Hindlimb muscle (tissue), 1 donor: Measurements from ENCODE around the gene LEF1. TPM values are rescaled to one million over a fixed set of nuclear protein-coding genes. Genes with fewer than 3 reads are reported as not detected.

Experiments
- DNase-seq: peaks from one replicate; pipeline ENCODE4 v3.0.0-alpha.2; 2013
- polyA plus RNA-seq: library from polyadenylated mRNA; unstranded; fragments of 120-200 nt; gene quantifications from one replicate; pipeline ENCODE4 v1.2.1, GENCODE V29; 2013; ENCODE audit not compliant: insufficient read length

Gene LEF1
- polyA plus RNA-seq, 1 donor: 5.5 TPM

GRCh38 chr4:108146819-108147218, 21.9 kb downstream of the LEF1 start:
- no peak for DNase-seq

DNA sequence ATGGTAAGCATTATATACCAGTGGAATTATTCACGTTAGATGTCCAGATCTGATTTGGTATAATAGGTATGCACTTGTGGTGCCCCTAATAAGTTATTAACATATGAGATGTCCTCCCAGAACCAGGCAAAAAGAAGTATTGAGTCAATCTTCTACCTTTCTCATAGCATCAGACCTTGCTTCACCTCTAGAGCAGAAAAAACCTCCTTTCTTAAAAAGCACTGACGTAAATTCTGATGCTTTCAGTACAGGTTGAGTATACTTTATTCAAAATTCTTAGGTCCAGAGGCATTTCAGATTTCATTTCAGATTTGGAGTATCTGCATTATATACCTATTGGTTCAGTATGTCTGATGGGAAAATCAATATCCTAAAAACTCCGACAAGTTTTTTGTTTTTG, 22.4 kb downstream of the LEF1 start:
- no peak for DNase-seq

DNA sequence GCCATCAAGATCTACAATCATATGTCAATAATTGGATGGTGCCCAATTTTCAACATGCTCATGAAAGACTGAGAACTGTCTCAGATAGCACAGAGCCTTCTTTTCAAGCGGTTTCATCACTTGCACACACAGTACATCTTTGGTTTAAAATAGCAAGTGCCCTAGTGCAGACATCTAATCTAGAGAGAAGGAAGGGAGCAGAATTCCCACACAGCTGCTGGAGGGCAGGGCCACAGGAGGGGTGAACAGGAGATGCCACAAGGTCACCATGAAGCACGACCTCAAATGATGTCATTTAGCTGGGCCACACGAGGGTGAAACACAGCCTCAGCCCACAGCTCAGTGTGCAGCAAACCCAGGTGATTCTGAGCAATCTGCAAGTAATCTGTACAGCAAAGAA, 24.3 kb downstream of the LEF1 start:
- DNase-seq: no peak

- no peak for DNase-seq
Measured at GRCh38 chr4:108143515-108143914, 25.2 kb downstream of the LEF1 start.

GRCh38 chr4:108142870-108143269, 25.9 kb downstream of the LEF1 start:
- DNase-seq: no peak

- DNase-seq: peak; percentile 37
Measured at GRCh38 chr4:108141213-108141950, 27.4 kb downstream of the LEF1 start.

DNA sequence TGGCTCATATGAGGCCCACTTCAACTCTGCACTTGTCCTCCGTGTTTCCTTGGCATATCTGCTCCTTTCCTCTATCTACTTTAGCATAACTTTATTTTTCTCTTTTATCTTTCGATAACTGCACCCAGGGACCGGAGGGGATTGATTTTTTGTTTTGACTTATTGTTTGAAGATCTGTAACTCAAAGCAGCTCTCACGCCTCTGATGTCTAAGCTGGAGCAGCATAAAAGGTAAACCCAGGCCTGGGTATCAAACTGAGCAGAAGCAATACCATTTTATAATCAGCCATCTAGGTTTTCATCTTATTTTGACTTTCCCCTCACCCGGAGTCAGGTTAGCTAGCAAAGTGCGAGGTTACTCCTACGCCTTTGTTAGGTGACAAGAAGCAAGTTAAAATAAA, 28.4 kb downstream of the LEF1 start:
- DNase-seq: no peak

DNA sequence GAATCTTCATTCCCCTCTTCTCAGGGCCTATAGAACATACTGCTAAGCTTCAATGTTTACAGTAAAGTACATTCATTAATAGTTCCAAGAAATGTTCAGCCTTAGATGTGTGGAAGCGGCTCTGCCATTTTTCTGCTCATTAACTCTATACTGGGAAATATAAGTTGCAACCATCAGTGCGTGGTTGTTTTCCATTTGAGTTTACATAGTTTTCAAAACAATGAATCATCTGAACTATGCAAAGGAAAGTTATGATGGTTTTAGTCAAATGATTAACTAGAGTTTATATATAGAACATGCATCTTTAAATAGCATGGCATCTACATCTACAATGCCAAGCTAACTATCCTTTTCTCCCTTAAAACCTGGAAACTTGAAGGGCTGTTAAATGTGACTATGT, 29.6 kb downstream of the LEF1 start:
- no peak for DNase-seq

- no peak for DNase-seq
Measured at GRCh38 chr4:108135549-108136209, 33.1 kb downstream of the LEF1 start.

- DNase-seq: no peak
Measured at GRCh38 chr4:108130955-108131354, 37.8 kb downstream of the LEF1 start.

GRCh38 chr4:108129196-108129595, 39.5 kb downstream of the LEF1 start:
- DNase-seq: no peak

- no peak for DNase-seq
Measured at GRCh38 chr4:108126806-108127205, 41.9 kb downstream of the LEF1 start.

DNA sequence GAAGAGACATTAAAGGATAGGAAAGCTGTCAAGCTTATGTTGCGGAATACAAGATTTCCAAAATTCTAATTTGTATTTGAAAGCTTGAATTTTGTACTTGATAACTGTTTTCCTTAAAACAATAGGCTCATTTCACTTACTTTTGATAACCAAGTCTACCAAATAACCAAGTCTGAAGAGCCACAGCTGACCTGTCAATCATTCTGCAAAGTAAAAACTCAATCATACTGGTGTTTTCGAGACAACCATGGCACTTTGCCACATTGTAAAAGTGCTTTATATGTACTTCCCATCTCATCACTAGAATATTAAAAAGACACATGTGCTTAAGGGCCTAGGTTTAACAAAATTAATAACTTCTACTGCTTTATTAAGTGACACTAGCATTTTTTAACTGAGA, 47.9 kb downstream of the LEF1 start:
- DNase-seq: no peak

DNA sequence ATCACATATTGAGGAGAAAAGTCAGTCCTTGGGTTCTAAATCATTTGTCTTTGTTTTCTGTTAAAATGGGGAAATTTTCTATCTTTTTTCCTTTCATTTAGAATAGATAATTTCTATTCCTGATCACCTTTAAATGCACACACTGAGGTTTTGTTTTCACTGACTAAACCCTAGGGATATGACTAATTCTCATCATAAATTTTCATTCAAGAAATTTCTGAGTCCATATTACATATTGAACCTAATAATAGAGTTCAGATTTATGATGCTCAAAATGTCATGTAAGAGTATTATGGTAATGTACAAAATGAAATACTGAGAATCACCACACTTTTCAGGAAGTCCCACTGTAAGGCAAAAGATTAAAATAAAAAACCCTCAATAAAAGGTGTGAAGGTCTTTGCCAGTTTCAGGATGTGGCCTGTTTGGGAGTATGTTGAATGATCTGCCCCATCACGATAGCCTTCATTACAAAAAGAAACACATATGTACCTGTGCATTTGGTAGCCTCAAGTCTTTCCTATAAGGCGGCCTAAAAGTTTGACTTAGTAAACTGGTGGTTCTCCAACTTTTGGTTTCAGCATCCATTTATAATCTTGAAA, 49.4 kb downstream of the LEF1 start:
- DNase-seq: no peak

GRCh38 chr4:108118505-108118904, 50.2 kb downstream of the LEF1 start:
- DNase-seq: no peak

- DNase-seq: no peak
Measured at GRCh38 chr4:108117418-108118182, 51.1 kb downstream of the LEF1 start.

- DNase-seq: no peak
Measured at GRCh38 chr4:108116423-108117168, 52.1 kb downstream of the LEF1 start.

GRCh38 chr4:108115168-108115526, 53.6 kb downstream of the LEF1 start:
- no peak for DNase-seq

GRCh38 chr4:108114503-108114902, 54.2 kb downstream of the LEF1 start:
- no peak for DNase-seq

GRCh38 chr4:108113229-108113628, 55.5 kb downstream of the LEF1 start:
- no peak for DNase-seq

DNA sequence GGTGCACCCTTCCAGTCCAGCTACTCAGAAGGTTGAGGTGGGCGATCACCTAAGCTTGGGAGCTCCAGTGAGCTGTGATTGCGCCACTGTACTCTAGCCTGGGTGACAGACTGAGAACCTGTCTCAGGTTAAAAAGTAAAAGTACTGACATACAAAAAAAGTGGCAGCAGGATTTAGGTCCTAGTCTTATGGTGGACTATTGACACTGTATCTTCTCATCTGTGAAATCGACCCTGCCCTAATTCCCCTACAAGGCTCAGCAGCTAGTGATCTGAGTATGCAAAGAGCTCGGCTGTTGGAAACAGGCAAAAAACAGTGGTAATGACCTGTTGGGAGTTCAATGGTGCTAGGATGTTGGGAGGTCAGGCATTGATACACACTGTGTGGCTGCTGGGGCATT, 57.0 kb downstream of the LEF1 start:
- no peak for DNase-seq

GRCh38 chr4:108110450-108110849, 58.3 kb downstream of the LEF1 start:
- no peak for DNase-seq

- DNase-seq: no peak
Measured at GRCh38 chr4:108109997-108110416, 58.7 kb downstream of the LEF1 start.
